GM23338 (cell line): Measurements from ENCODE around the gene GRK3. TPM values are rescaled to one million over a fixed set of nuclear protein-coding genes. Genes with fewer than 3 reads are reported as not detected.

Experiments
- ATAC-seq: fragments of 200-7000 bp; cut with Tn5 transposase; 3 replicates; pipeline ENCODE4 v1.9.1; 2020
- DNase-seq: peaks from one replicate; pipeline ENCODE4 v3.0.0-alpha.2; 2015; ENCODE audit warnings: low spot score
- H2AFZ ChIP-seq: fragments of 200-600 bp; sonication (generic); 2 replicates; pipeline ENCODE4 v1.8.0; 2016; ENCODE audit warnings: antibody characterized with exemption, mild to moderate bottlenecking, moderate library complexity
- H3F3A ChIP-seq: fragments of 200-600 bp; sonication (generic); replicated peaks from 2 replicates; pipeline ENCODE4 v1.8.0; 2017; ENCODE audit warnings: antibody characterized with exemption, mixed run types, low read depth
- H3K27ac ChIP-seq: fragments of 200-600 bp; sonication (generic); 2 replicates; pipeline ENCODE4 v1.6.1; 2016; ENCODE audit warnings: low read depth
- H3K27me3 ChIP-seq: fragments of 200-600 bp; sonication (generic); 2 replicates; pipeline ENCODE4 v1.8.0; 2016; ENCODE audit warnings: mild to moderate bottlenecking, mixed run types, moderate library complexity; ENCODE audit not compliant: insufficient read depth
- H3K36me3 ChIP-seq: fragments of 200-600 bp; sonication (generic); 2 replicates; pipeline ENCODE4 v1.8.0; 2016; ENCODE audit warnings: mild to moderate bottlenecking; ENCODE audit not compliant: insufficient read depth
- H3K4me1 ChIP-seq: fragments of 200-600 bp; sonication (generic); 2 replicates; pipeline ENCODE4 v1.8.0; 2016; ENCODE audit warnings: mild to moderate bottlenecking, moderate library complexity; ENCODE audit not compliant: insufficient read depth
- H3K4me2 ChIP-seq: fragments of 200-600 bp; sonication (generic); 2 replicates; pipeline ENCODE4 v1.7.1; 2017; ENCODE audit warnings: mixed run types
- H3K4me3 ChIP-seq: fragments of 200-600 bp; sonication (generic); 2 replicates; pipeline ENCODE4 v1.6.1; 2016; ENCODE audit warnings: mixed run types
- H3K79me2 ChIP-seq: fragments of 200-600 bp; sonication (generic); replicated peaks from 2 replicates; pipeline ENCODE4 v1.8.0; 2017; ENCODE audit warnings: mild to moderate bottlenecking; ENCODE audit not compliant: insufficient read depth
- H3K9me2 ChIP-seq: fragments of 200-600 bp; sonication (generic); 2 replicates; pipeline ENCODE4 v1.8.0; 2017; ENCODE audit not compliant: insufficient read depth
- H4K20me1 ChIP-seq: fragments of 200-600 bp; sonication (generic); replicated peaks from 2 replicates; pipeline ENCODE4 v1.8.0; 2017; ENCODE audit warnings: mild to moderate bottlenecking; ENCODE audit not compliant: insufficient read depth
- H3K27ac Mint-ChIP-seq: 2 replicates; pipeline ENCODE4 v1.8.0; 2020; ENCODE audit warnings: inconsistent platforms, mild to moderate bottlenecking, moderate library complexity, mixed read lengths
- H3K27me3 Mint-ChIP-seq: 3 replicates; pipeline ENCODE4 v1.8.0; 2022; ENCODE audit warnings: low read depth, mild to moderate bottlenecking, moderate library complexity, mixed read lengths, inconsistent platforms; ENCODE audit not compliant: insufficient read depth, poor library complexity
- H3K36me3 Mint-ChIP-seq: 3 replicates; pipeline ENCODE4 v1.8.0; 2021; ENCODE audit warnings: low read depth, mild to moderate bottlenecking, inconsistent platforms, moderate library complexity, mixed read lengths
- H3K4me1 Mint-ChIP-seq: 3 replicates; pipeline ENCODE4 v1.8.0; 2020; ENCODE audit warnings: mild to moderate bottlenecking, inconsistent platforms, mixed read lengths
- H3K4me3 Mint-ChIP-seq: 3 replicates; pipeline ENCODE4 v1.8.0; 2021; ENCODE audit warnings: moderate library complexity, mild to moderate bottlenecking, inconsistent platforms, mixed read lengths
- H3K9me3 Mint-ChIP-seq: 3 replicates; pipeline ENCODE4 v1.8.0; 2020; ENCODE audit warnings: moderate library complexity, mild to moderate bottlenecking, inconsistent platforms, mixed read lengths
- CREB1 ChIP-seq: fragments of 250-450 bp; sonication (Bioruptor Pico); IDR thresholded peaks from 2 replicates; pipeline ENCODE4 v1.5.0; 2020; ENCODE audit warnings: low read depth, mild to moderate bottlenecking, moderate library complexity
- CTCF ChIP-seq, 2 experiments: fragments of 200-600 bp in 1 of 2; sonication (generic) in 1 of 2; conservative IDR thresholded peaks; 2 replicates each; pipeline versions ENCODE4 v1.5.1 to v1.6.1; 2016 to 2017; ENCODE audit warnings: antibody characterized with exemption in 2 of 2, low read depth in 2 of 2, mild to moderate bottlenecking in 2 of 2, moderate library complexity in 1 of 2
- ETS1 ChIP-seq: IDR thresholded peaks from 2 replicates; pipeline ENCODE4 v1.6.1; 2016; ENCODE audit warnings: antibody characterized with exemption
- EZH2 ChIP-seq: fragments of 200-600 bp; sonication (generic); IDR thresholded peaks from one replicate; pipeline ENCODE4 v1.8.0; 2017; ENCODE audit warnings: antibody characterized with exemption, mild to moderate bottlenecking, low read depth; ENCODE audit not compliant: unreplicated experiment
- JUNB ChIP-seq: IDR thresholded peaks from one replicate; pipeline ENCODE4 v1.6.1; 2016; ENCODE audit warnings: antibody characterized with exemption; ENCODE audit not compliant: unreplicated experiment
- NANOG ChIP-seq: IDR thresholded peaks from 2 replicates; pipeline ENCODE4 v1.6.1; 2016; ENCODE audit warnings: antibody characterized with exemption, borderline replicate concordance
- POLR2AphosphoS5 ChIP-seq: IDR thresholded peaks from 2 replicates; pipeline ENCODE4 v1.6.1; 2016; ENCODE audit warnings: antibody characterized with exemption, low read depth
- REST ChIP-seq: IDR thresholded peaks from one replicate; pipeline ENCODE4 v1.6.1; 2018; ENCODE audit warnings: antibody characterized with exemption; ENCODE audit not compliant: unreplicated experiment
- STAT1 ChIP-seq: IDR thresholded peaks from one replicate; pipeline ENCODE4 v1.6.1; 2016; ENCODE audit warnings: antibody characterized with exemption; ENCODE audit not compliant: unreplicated experiment
- ZNF331 ChIP-seq: fragments of 250-450 bp; sonication (Bioruptor Pico); IDR thresholded peaks from 2 replicates; pipeline ENCODE4 v1.5.0; 2020; ENCODE audit warnings: low read depth, mild to moderate bottlenecking, moderate library complexity
- ZNF462 ChIP-seq: fragments of 250-450 bp; sonication (Bioruptor Pico); IDR thresholded peaks from 2 replicates; pipeline ENCODE4 v1.5.0; 2020; ENCODE audit warnings: mild to moderate bottlenecking, moderate library complexity
- polyA plus RNA-seq: library from polyadenylated mRNA; unstranded; fragments of >200 nt; fragmentation: Nextera tagmentation; extraction: Ambion mirVana; gene quantifications from 2 replicates; pipeline ENCODE4 v1.2.1, GENCODE V29; 2016
- total RNA-seq: library from RNA; depleted of rRNA; stranded (reverse); fragments of >200 nt; shearing (Covaris generic); gene quantifications from 2 replicates; pipeline ENCODE4 v1.2.3, GENCODE V29; 2014

The GRK3 gene
- total and polyA plus RNA-seq, 2 experiments from 2014 or later = 6.0 to 25.3 TPM

- TF ChIP-seq ZNF462 (CRISPR knock-in tag) (no peak), CREB1 (no peak), ETS1 (no peak), POLR2AphosphoS5 (no peak), EZH2 (no peak), NANOG (no peak), JUNB (no peak), ZNF331 (CRISPR knock-in tag) (no peak)
Measured at GRCh38 chr22:25745341-25746011, 181.0 kb downstream of the GRK3 start (continued).

GRCh38 chr22:25746012-25746373 is 181.5 kb downstream of the GRK3 start:
- no peak overlapping the region for H3K4me2 ChIP-seq
- no peak overlapping the region for H3K4me3 Mint-ChIP-seq
- no peak overlapping the region for H3K27ac Mint-ChIP-seq
- no peaks in the 10 kb centered on the region for H3K79me2 ChIP-seq
- H3K4me1 Mint-ChIP-seq = peaks cover 13% of the 10 kb centered on the region; the same call in 2 of the 3 replicates
- no peak overlapping the region for H2AFZ ChIP-seq
- H3K4me3 ChIP-seq = no peak overlapping the region
- H3K9me3 Mint-ChIP-seq = no peaks in the 10 kb centered on the region; the same call in 2 of the 3 replicates
- no peak overlapping the region for H3K27ac ChIP-seq
- H3K27me3 Mint-ChIP-seq = peaks cover 9% of the 10 kb centered on the region
- no peaks in the 10 kb centered on the region for H3F3A ChIP-seq
- H3K36me3 Mint-ChIP-seq = no peaks in the 10 kb centered on the region
- H3K9me2 ChIP-seq = 0 out of 2 replicates have a peak, but pooled peaks cover 3% of the 10 kb centered on the region
- no peaks in the 10 kb centered on the region for H3K4me1 ChIP-seq
- ATAC-seq = no peak
- DNase-seq = no peak
- H3K36me3 ChIP-seq = no peaks in the 10 kb centered on the region
- no peaks in the 10 kb centered on the region for H3K27me3 ChIP-seq
- no peaks in the 10 kb centered on the region; the same call in 1 of the 2 replicates for H4K20me1 ChIP-seq
- no peak for TF ChIP-seq STAT1
- no peak for TF ChIP-seq EZH2
- TF ChIP-seq CTCF (conservative IDR thresholded peaks at IDR 0.05; ENCODE audit: low read depth in 2 of 2) = no peak
- TF ChIP-seq REST = no peak
- TF ChIP-seq ETS1 = no peak
- no peak for TF ChIP-seq ZNF331 (CRISPR knock-in tag)
